HepG2 (cell line): Measurements from ENCODE around the gene ARHGEF16. TPM values are rescaled to one million over a fixed set of nuclear protein-coding genes. Genes with fewer than 3 reads are reported as not detected.

Source experiments
- ARID2 ChIP-seq: sonication (generic); formaldehyde crosslinking; IDR thresholded peaks from 2 replicates; pipeline ENCODE4 v1.8.1; 2022; ENCODE audit warnings: mild to moderate bottlenecking, missing genetic modification reagents, borderline replicate concordance
- BRF2 ChIP-seq: sonication (generic); formaldehyde crosslinking; IDR thresholded peaks from 2 replicates; pipeline ENCODE4 v1.8.1; 2022; ENCODE audit warnings: mild to moderate bottlenecking, missing genetic modification reagents
- CBX5 ChIP-seq: sonication (generic); formaldehyde crosslinking; IDR thresholded peaks from 2 replicates; pipeline ENCODE4 v1.4.0; 2020; ENCODE audit warnings: missing genetic modification reagents, borderline replicate concordance
- DNMT3B ChIP-seq: conservative IDR thresholded peaks from 2 replicates; pipeline ENCODE4 v1.6.1; 2016; ENCODE audit warnings: missing biosample characterization, control low read depth
- E2F5 ChIP-seq: sonication (generic); formaldehyde crosslinking; conservative IDR thresholded peaks from 2 replicates; pipeline ENCODE4 v1.4.0; 2020; ENCODE audit warnings: missing genetic modification reagents
- FOSL2 ChIP-seq: sonication (generic); formaldehyde crosslinking; IDR thresholded peaks from 2 replicates; pipeline ENCODE4 v1.4.0; 2020; ENCODE audit warnings: missing genetic modification reagents
- GATAD2A ChIP-seq: IDR thresholded peaks from 2 replicates; pipeline ENCODE4 v1.6.1; 2016
- JUND ChIP-seq: sonication (generic); formaldehyde crosslinking; IDR thresholded peaks from 2 replicates; pipeline ENCODE4 v1.8.0; 2022; ENCODE audit warnings: mild to moderate bottlenecking, missing genetic modification reagents
- PAWR ChIP-seq: sonication (generic); formaldehyde crosslinking; IDR thresholded peaks from 2 replicates; pipeline ENCODE4 v1.4.0; 2020; ENCODE audit warnings: missing genetic modification reagents, mild to moderate bottlenecking, borderline replicate concordance
- RBM39 ChIP-seq: fragments of 200-400 bp; formaldehyde crosslinking; IDR thresholded peaks from one replicate; pipeline ENCODE4 v1.6.1; 2018; ENCODE audit warnings: antibody characterized with exemption, mild to moderate bottlenecking, low read depth, low read length; ENCODE audit not compliant: poor library complexity, severe bottlenecking
- SMAD3 ChIP-seq: sonication (generic); formaldehyde crosslinking; IDR thresholded peaks from 2 replicates; pipeline ENCODE4 v1.4.0; 2020; ENCODE audit warnings: missing genetic modification reagents
- ZIK1 ChIP-seq: sonication (generic); formaldehyde crosslinking; IDR thresholded peaks from 2 replicates; pipeline ENCODE4 v1.5.0; 2020; ENCODE audit warnings: mild to moderate bottlenecking, low read depth, missing genetic modification reagents, borderline replicate concordance
- ZKSCAN1 ChIP-seq: fragments of 150-350 bp; IDR thresholded peaks from 2 replicates; pipeline ENCODE4 v1.6.1; 2014; ENCODE audit warnings: low read length
- ZNF136 ChIP-seq: sonication (generic); formaldehyde crosslinking; IDR thresholded peaks from 2 replicates; pipeline ENCODE4 v1.8.1; 2022; ENCODE audit warnings: low read depth, mild to moderate bottlenecking, moderate library complexity, missing genetic modification reagents
- ZNF232 ChIP-seq: sonication (generic); formaldehyde crosslinking; IDR thresholded peaks from 2 replicates; pipeline ENCODE4 v1.4.0; 2020; ENCODE audit warnings: missing genetic modification reagents, borderline replicate concordance
- ZNF280D ChIP-seq: sonication (generic); formaldehyde crosslinking; IDR thresholded peaks from 2 replicates; pipeline ENCODE4 v1.5.1; 2020; ENCODE audit warnings: mild to moderate bottlenecking, missing genetic modification reagents
- ZNF615 ChIP-seq: sonication (generic); formaldehyde crosslinking; IDR thresholded peaks from 2 replicates; pipeline ENCODE4 v1.5.0; 2020; ENCODE audit warnings: mild to moderate bottlenecking, missing genetic modification reagents, borderline replicate concordance
- ZNF816 ChIP-seq: sonication (generic); formaldehyde crosslinking; IDR thresholded peaks from 2 replicates; pipeline ENCODE4 v1.8.0; 2022; ENCODE audit warnings: missing genetic modification reagents, mild to moderate bottlenecking, borderline replicate concordance
- polyA plus RNA-seq, 8 experiments: library from polyadenylated mRNA; depleted of rRNA in 3 of 8; stranded (reverse) in 7 of 8; unstranded in 1 of 8; fragments of >200 nt; fragmentation: Illumina TruSeq in 4 of 8; extraction: Trizol in 4 of 8; gene quantifications; 2 replicates each; pipeline versions ENCODE4 v1.2.1 to v1.2.3, GENCODE V29; 2011 to 2016; ENCODE audit warnings: low read depth in 4 of 8, missing spikeins in 1 of 8, mixed read lengths in 1 of 8; ENCODE audit not compliant: insufficient read depth in 1 of 8
- total RNA-seq, 5 experiments: library from RNA; depleted of rRNA; stranded (reverse); fragments of >200 nt; fragmentation: Illumina TruSeq; extraction: Trizol; gene quantifications; 2 replicates each; pipeline ENCODE4 v1.2.3, GENCODE V29; 2016; ENCODE audit warnings: low read depth in 1 of 5
- TF ChIP-seq, protein P1 (sequence below): IDR thresholded peaks from 2 replicates; pipeline ENCODE4 v1.6.1; 2016
- TF ChIP-seq, protein P2 (sequence below): sonication (generic); formaldehyde crosslinking; conservative IDR thresholded peaks from 2 replicates; pipeline ENCODE4 v1.8.0; 2022; ENCODE audit warnings: low read depth, missing genetic modification reagents
- TF ChIP-seq, protein P3 (sequence below): sonication (generic); formaldehyde crosslinking; IDR thresholded peaks from 2 replicates; pipeline ENCODE4 v1.4.0; 2020; ENCODE audit warnings: low read depth, mild to moderate bottlenecking, missing genetic modification reagents

The ARHGEF16 gene
- total and polyA plus RNA-seq, 2 of the 13 experiments (the other 11 are each of a cell fraction or from before 2014, with no cell fraction given), result 20.3 to 39.9 TPM

DNA sequence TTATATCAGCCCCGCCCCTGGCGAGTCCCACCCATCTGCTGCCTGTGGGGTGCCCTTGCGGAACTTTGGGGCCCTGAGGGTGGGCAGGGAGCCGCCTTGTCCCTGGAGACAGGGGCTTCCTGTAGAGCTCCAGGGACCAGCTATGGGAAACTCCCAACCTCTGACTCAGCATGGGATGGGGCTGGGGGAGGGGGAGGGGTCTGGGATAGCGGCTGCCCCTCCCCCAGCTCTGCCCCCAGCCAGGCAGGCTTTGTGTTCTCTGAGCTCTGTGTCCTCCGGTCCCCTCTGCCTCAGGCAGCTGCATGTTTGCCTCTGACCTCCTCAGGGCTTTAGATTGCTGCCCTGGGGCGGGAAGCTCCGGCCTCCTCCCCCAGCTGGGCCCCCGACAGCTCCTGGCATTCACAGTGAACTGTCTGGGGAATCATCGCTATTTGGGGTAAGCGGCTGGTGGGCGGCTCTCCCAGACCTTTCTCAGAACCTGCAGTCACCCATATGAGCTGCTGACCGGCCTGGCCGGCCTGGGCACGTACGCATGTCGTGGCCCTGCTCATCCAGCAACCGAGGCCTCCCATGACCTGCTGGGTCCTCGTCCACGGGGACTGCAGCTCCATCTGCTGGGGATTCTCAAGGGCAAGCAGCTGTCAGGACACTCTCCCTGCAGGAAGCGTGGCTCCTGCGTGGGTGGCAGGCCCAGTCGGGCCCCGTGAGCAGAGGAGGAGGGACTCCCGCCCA lies 17.1 kb downstream of the ARHGEF16 start (continued):
- TF ChIP-seq, protein P1, sequence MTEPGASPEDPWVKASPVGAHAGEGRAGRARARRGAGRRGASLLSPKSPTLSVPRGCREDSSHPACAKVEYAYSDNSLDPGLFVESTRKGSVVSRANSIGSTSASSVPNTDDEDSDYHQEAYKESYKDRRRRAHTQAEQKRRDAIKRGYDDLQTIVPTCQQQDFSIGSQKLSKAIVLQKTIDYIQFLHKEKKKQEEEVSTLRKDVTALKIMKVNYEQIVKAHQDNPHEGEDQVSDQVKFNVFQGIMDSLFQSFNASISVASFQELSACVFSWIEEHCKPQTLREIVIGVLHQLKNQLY (CRISPR knock-in tag), result peak; percentile 62
- TF ChIP-seq ZNF816 (CRISPR knock-in tag), result no peak
- peak; percentile 65; the same call in 1 of the 2 replicates for TF ChIP-seq ARID2 (CRISPR knock-in tag)
- TF ChIP-seq ZNF615 (CRISPR knock-in tag), result peak; percentile 55; the same call in 1 of the 2 replicates
- 0 out of 2 replicates have a peak, but pooled peaks have one; percentile 52 for TF ChIP-seq JUND
- no peak for TF ChIP-seq ZNF280D
- no peak for TF ChIP-seq ZKSCAN1
- no peak for TF ChIP-seq DNMT3B (CRISPR knock-in tag)
- no peak for TF ChIP-seq E2F5 (CRISPR knock-in tag)
- TF ChIP-seq, protein P2, sequence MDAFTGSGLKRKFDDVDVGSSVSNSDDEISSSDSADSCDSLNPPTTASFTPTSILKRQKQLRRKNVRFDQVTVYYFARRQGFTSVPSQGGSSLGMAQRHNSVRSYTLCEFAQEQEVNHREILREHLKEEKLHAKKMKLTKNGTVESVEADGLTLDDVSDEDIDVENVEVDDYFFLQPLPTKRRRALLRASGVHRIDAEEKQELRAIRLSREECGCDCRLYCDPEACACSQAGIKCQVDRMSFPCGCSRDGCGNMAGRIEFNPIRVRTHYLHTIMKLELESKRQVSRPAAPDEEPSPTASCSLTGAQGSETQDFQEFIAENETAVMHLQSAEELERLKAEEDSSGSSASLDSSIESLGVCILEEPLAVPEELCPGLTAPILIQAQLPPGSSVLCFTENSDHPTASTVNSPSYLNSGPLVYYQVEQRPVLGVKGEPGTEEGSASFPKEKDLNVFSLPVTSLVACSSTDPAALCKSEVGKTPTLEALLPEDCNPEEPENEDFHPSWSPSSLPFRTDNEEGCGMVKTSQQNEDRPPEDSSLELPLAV (CRISPR knock-in tag), result no peak
- TF ChIP-seq ZNF232 (CRISPR knock-in tag), result peak; percentile 78; the same call in 1 of the 2 replicates
- TF ChIP-seq, protein P3, sequence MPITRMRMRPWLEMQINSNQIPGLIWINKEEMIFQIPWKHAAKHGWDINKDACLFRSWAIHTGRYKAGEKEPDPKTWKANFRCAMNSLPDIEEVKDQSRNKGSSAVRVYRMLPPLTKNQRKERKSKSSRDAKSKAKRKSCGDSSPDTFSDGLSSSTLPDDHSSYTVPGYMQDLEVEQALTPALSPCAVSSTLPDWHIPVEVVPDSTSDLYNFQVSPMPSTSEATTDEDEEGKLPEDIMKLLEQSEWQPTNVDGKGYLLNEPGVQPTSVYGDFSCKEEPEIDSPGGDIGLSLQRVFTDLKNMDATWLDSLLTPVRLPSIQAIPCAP (CRISPR knock-in tag), result no peak
- TF ChIP-seq PAWR, result no peak
- peak; percentile 13; the same call in 1 of the 2 replicates for TF ChIP-seq CBX5 (CRISPR knock-in tag)
- TF ChIP-seq SMAD3 (CRISPR knock-in tag), result no peak; the same call in 1 of the 2 replicates
- 0 out of 2 replicates have a peak, but pooled peaks have one; percentile 62 for TF ChIP-seq ZNF136 (CRISPR knock-in tag)
- TF ChIP-seq FOSL2 (CRISPR knock-in tag), result peak; percentile 79
- TF ChIP-seq RBM39, result peak; percentile 78
- peak; percentile 88 for TF ChIP-seq GATAD2A (CRISPR knock-in tag)
- peak; percentile 10; the same call in 1 of the 2 replicates for TF ChIP-seq ZIK1
- 0 out of 2 replicates have a peak, but pooled peaks have one; percentile 43 for TF ChIP-seq BRF2 (CRISPR knock-in tag)
